GM23338 (cell line): ENCODE measurements around the gene UNC13C. TPM values are rescaled to one million over a fixed set of nuclear protein-coding genes. Genes with fewer than 3 reads are reported as not detected.

Experiments
- ATAC-seq: fragments of 200-7000 bp; cut with Tn5 transposase; 3 replicates; pipeline ENCODE4 v1.9.1; 2020
- DNase-seq: peaks from one replicate; pipeline ENCODE4 v3.0.0-alpha.2; 2015; ENCODE audit warnings: low spot score
- H2AFZ ChIP-seq: fragments of 200-600 bp; sonication (generic); 2 replicates; pipeline ENCODE4 v1.8.0; 2016; ENCODE audit warnings: antibody characterized with exemption, mild to moderate bottlenecking, moderate library complexity
- H3F3A ChIP-seq: fragments of 200-600 bp; sonication (generic); replicated peaks from 2 replicates; pipeline ENCODE4 v1.8.0; 2017; ENCODE audit warnings: antibody characterized with exemption, mixed run types, low read depth
- H3K27ac ChIP-seq: fragments of 200-600 bp; sonication (generic); 2 replicates; pipeline ENCODE4 v1.6.1; 2016; ENCODE audit warnings: low read depth
- H3K27me3 ChIP-seq: fragments of 200-600 bp; sonication (generic); 2 replicates; pipeline ENCODE4 v1.8.0; 2016; ENCODE audit warnings: mild to moderate bottlenecking, mixed run types, moderate library complexity; ENCODE audit not compliant: insufficient read depth
- H3K36me3 ChIP-seq: fragments of 200-600 bp; sonication (generic); 2 replicates; pipeline ENCODE4 v1.8.0; 2016; ENCODE audit warnings: mild to moderate bottlenecking; ENCODE audit not compliant: insufficient read depth
- H3K4me1 ChIP-seq: fragments of 200-600 bp; sonication (generic); 2 replicates; pipeline ENCODE4 v1.8.0; 2016; ENCODE audit warnings: mild to moderate bottlenecking, moderate library complexity; ENCODE audit not compliant: insufficient read depth
- H3K4me2 ChIP-seq: fragments of 200-600 bp; sonication (generic); 2 replicates; pipeline ENCODE4 v1.7.1; 2017; ENCODE audit warnings: mixed run types
- H3K4me3 ChIP-seq: fragments of 200-600 bp; sonication (generic); 2 replicates; pipeline ENCODE4 v1.6.1; 2016; ENCODE audit warnings: mixed run types
- H3K79me2 ChIP-seq: fragments of 200-600 bp; sonication (generic); replicated peaks from 2 replicates; pipeline ENCODE4 v1.8.0; 2017; ENCODE audit warnings: mild to moderate bottlenecking; ENCODE audit not compliant: insufficient read depth
- H3K9me2 ChIP-seq: fragments of 200-600 bp; sonication (generic); 2 replicates; pipeline ENCODE4 v1.8.0; 2017; ENCODE audit not compliant: insufficient read depth
- H4K20me1 ChIP-seq: fragments of 200-600 bp; sonication (generic); replicated peaks from 2 replicates; pipeline ENCODE4 v1.8.0; 2017; ENCODE audit warnings: mild to moderate bottlenecking; ENCODE audit not compliant: insufficient read depth
- H3K27ac Mint-ChIP-seq: 2 replicates; pipeline ENCODE4 v1.8.0; 2020; ENCODE audit warnings: inconsistent platforms, mild to moderate bottlenecking, moderate library complexity, mixed read lengths
- H3K27me3 Mint-ChIP-seq: 3 replicates; pipeline ENCODE4 v1.8.0; 2022; ENCODE audit warnings: low read depth, mild to moderate bottlenecking, moderate library complexity, mixed read lengths, inconsistent platforms; ENCODE audit not compliant: insufficient read depth, poor library complexity
- H3K36me3 Mint-ChIP-seq: 3 replicates; pipeline ENCODE4 v1.8.0; 2021; ENCODE audit warnings: low read depth, mild to moderate bottlenecking, inconsistent platforms, moderate library complexity, mixed read lengths
- H3K4me1 Mint-ChIP-seq: 3 replicates; pipeline ENCODE4 v1.8.0; 2020; ENCODE audit warnings: mild to moderate bottlenecking, inconsistent platforms, mixed read lengths
- H3K4me3 Mint-ChIP-seq: 3 replicates; pipeline ENCODE4 v1.8.0; 2021; ENCODE audit warnings: moderate library complexity, mild to moderate bottlenecking, inconsistent platforms, mixed read lengths
- H3K9me3 Mint-ChIP-seq: 3 replicates; pipeline ENCODE4 v1.8.0; 2020; ENCODE audit warnings: moderate library complexity, mild to moderate bottlenecking, inconsistent platforms, mixed read lengths
- ETS1 ChIP-seq: IDR thresholded peaks from 2 replicates; pipeline ENCODE4 v1.6.1; 2016; ENCODE audit warnings: antibody characterized with exemption
- EZH2phosphoT487 ChIP-seq: fragments of 200-600 bp; sonication (generic); IDR thresholded peaks from one replicate; pipeline ENCODE4 v1.8.1; 2018; ENCODE audit warnings: antibody characterized with exemption; ENCODE audit not compliant: unreplicated experiment
- JUNB ChIP-seq: IDR thresholded peaks from one replicate; pipeline ENCODE4 v1.6.1; 2016; ENCODE audit warnings: antibody characterized with exemption; ENCODE audit not compliant: unreplicated experiment
- NANOG ChIP-seq: IDR thresholded peaks from 2 replicates; pipeline ENCODE4 v1.6.1; 2016; ENCODE audit warnings: antibody characterized with exemption, borderline replicate concordance
- POLR2AphosphoS5 ChIP-seq: IDR thresholded peaks from 2 replicates; pipeline ENCODE4 v1.6.1; 2016; ENCODE audit warnings: antibody characterized with exemption, low read depth
- STAT1 ChIP-seq: IDR thresholded peaks from one replicate; pipeline ENCODE4 v1.6.1; 2016; ENCODE audit warnings: antibody characterized with exemption; ENCODE audit not compliant: unreplicated experiment
- ZNF114 ChIP-seq: fragments of 250-450 bp; sonication (Bioruptor Pico); IDR thresholded peaks from 2 replicates; pipeline ENCODE4 v1.5.0; 2020; ENCODE audit warnings: mild to moderate bottlenecking, moderate library complexity
- ZNF331 ChIP-seq: fragments of 250-450 bp; sonication (Bioruptor Pico); IDR thresholded peaks from 2 replicates; pipeline ENCODE4 v1.5.0; 2020; ENCODE audit warnings: low read depth, mild to moderate bottlenecking, moderate library complexity
- polyA plus RNA-seq: library from polyadenylated mRNA; unstranded; fragments of >200 nt; fragmentation: Nextera tagmentation; extraction: Ambion mirVana; gene quantifications from 2 replicates; pipeline ENCODE4 v1.2.1, GENCODE V29; 2016
- total RNA-seq: library from RNA; depleted of rRNA; stranded (reverse); fragments of >200 nt; shearing (Covaris generic); gene quantifications from 2 replicates; pipeline ENCODE4 v1.2.3, GENCODE V29; 2014

UNC13C gene
- total and polyA plus RNA-seq, 2 experiments from 2014 or later = 0.03 TPM; not detected in 1

GRCh38 chr15:54099010-54099409, 120.8 kb downstream of the UNC13C start:
- Histone ChIP-seq H3F3A (no peaks in the 10 kb centered on the region), H3K27me3 (no peaks in the 10 kb centered on the region), H3K79me2 (no peaks in the 10 kb centered on the region), H3K9me2 (no peaks in the 10 kb centered on the region), H3K36me3 (no peaks in the 10 kb centered on the region), H3K4me3 (no peak overlapping the region), H2AFZ (no peak overlapping the region), H4K20me1 (no peaks in the 10 kb centered on the region), H3K4me1 (no peaks in the 10 kb centered on the region), H3K4me2 (no peak overlapping the region), H3K27ac (no peak overlapping the region)
- Mint-ChIP-seq H3K36me3 (no peaks in the 10 kb centered on the region; the same call in 2 of the 3 replicates), H3K4me3 (no peak overlapping the region), H3K9me3 (peaks cover 48% of the 10 kb centered on the region), H3K27ac (no peak overlapping the region), H3K4me1 (no peaks in the 10 kb centered on the region), H3K27me3 (peaks cover 2% of the 10 kb centered on the region)
- TF ChIP-seq ETS1 (no peak), NANOG (no peak), JUNB (no peak), ZNF114 (no peak), EZH2phosphoT487 (no peak), POLR2AphosphoS5 (no peak), STAT1 (no peak), ZNF331 (no peak)
- ATAC-seq (no peak), DNase-seq (no peak)

DNA sequence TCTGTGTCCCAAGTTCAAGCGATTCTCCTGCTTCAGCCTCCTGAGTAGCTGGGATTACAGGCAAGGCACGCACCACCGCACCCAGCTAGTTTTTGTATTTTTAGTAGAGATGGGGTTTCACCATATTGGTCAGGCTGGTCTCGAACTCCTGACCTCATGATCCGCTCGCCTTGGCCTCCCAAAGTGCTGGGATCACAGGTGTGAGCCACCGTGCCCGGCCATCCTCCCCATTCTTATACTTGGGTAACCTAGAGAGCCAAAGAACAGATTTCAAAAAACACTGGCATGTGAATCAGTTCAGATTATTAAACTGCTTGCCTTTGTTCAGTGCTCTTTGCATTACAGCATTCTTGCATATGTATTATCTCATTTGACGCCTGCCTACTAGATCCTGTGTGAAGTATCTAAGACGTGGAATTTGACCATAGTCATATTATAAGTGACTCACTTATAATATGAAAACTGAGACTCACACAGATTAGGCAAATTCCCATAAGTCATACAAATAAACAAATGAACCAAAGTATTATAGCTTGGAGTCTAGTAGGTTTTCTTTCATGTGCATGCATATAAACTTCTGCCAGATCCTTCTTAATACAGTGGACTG, 123.5 kb downstream of the UNC13C start:
- no peaks in the 10 kb centered on the region for H3K27me3 Mint-ChIP-seq
- no peak for DNase-seq
- H3K27ac Mint-ChIP-seq = no peak overlapping the region
- Histone ChIP-seq H3K4me1 (no peaks in the 10 kb centered on the region), H3K27me3 (no peaks in the 10 kb centered on the region), H3K36me3 (no peaks in the 10 kb centered on the region), H4K20me1 (no peaks in the 10 kb centered on the region), H3K27ac (no peak overlapping the region), H3K79me2 (no peaks in the 10 kb centered on the region), H2AFZ (no peak overlapping the region), H3K4me3 (no peak overlapping the region), H3K9me2 (no peaks in the 10 kb centered on the region), H3F3A (no peaks in the 10 kb centered on the region), H3K4me2 (no peak overlapping the region)
- ATAC-seq = no peak
- no peaks in the 10 kb centered on the region; the same call in 2 of the 3 replicates for H3K36me3 Mint-ChIP-seq
- no peak overlapping the region for H3K4me3 Mint-ChIP-seq
- no peaks in the 10 kb centered on the region for H3K4me1 Mint-ChIP-seq
- H3K9me3 Mint-ChIP-seq = peaks cover 36% of the 10 kb centered on the region
- TF ChIP-seq EZH2phosphoT487 = no peak
- no peak for TF ChIP-seq ZNF114
- no peak for TF ChIP-seq POLR2AphosphoS5

DNA sequence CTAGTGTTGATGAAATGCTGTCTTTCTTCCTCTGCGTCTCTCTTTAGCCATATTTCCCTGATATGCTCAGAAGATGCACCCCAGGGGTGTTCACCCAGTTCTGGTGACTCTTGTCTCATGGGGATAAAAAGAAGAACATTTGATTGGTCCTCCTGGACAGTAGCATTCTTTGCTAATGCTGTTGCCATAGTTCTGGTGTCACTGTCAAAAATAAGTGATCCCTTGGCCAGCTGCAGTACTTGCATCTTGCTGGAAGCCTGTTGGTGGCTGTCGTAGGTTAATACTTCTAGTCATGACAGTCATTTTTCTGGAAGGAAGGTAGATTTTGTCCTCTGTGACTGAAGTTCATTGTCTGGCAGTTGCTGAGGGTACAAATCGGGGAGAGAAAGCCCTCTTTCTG, 124.5 kb downstream of the UNC13C start:
- Mint-ChIP-seq H3K27ac (no peak overlapping the region), H3K27me3 (no peaks in the 10 kb centered on the region), H3K9me3 (peaks cover 33% of the 10 kb centered on the region), H3K4me1 (no peaks in the 10 kb centered on the region), H3K4me3 (no peak overlapping the region), H3K36me3 (no peaks in the 10 kb centered on the region; the same call in 2 of the 3 replicates)
- H3K36me3 ChIP-seq = no peaks in the 10 kb centered on the region; the same call in 1 of the 2 replicates
- H3K4me1 ChIP-seq = no peaks in the 10 kb centered on the region
- H3K27ac ChIP-seq = no peak overlapping the region
- DNase-seq (no peak), ATAC-seq (no peak)
- H3K79me2 ChIP-seq = no peaks in the 10 kb centered on the region
- no peak overlapping the region for H3K4me2 ChIP-seq
- TF ChIP-seq EZH2phosphoT487 (no peak), ETS1 (no peak)
- H4K20me1 ChIP-seq = no peaks in the 10 kb centered on the region
- no peaks in the 10 kb centered on the region for H3K27me3 ChIP-seq
- H3F3A ChIP-seq = no peaks in the 10 kb centered on the region
- no peak overlapping the region for H2AFZ ChIP-seq
- H3K9me2 ChIP-seq = no peaks in the 10 kb centered on the region
- H3K4me3 ChIP-seq = no peak overlapping the region
